Measurements from ENCODE around the gene RFC2.

Gene RFC2

GRCh38 chr7:74182453-74183090 lies 71.6 kb downstream of the RFC2 start:
- Histone ChIP-seq H3K36me3 (ENCODE audit: control insufficient read depth, insufficient read depth, low read length, severe bottlenecking) (peaks cover 17% of the 10 kb centered on the region), H3K9ac (ENCODE audit: low read length) (no peak overlapping the region), H3K9me3 (ENCODE audit: control insufficient read depth, low read length) (no peaks in the 10 kb centered on the region), H3K27me3 (replicated peaks; ENCODE audit: control insufficient read depth, insufficient read depth, low read length) (no peaks in the 10 kb centered on the region), H3K4me1 (ENCODE audit: control insufficient read depth, insufficient read depth, low read length) (peaks cover 71% of the 10 kb centered on the region), H3K4me3 (ENCODE audit: low read length) (no peak overlapping the region)
- DNase-seq (ENCODE audit: low read depth) = no peak

- DNase-seq (ENCODE audit: low read depth) = no peak
- Histone ChIP-seq H3K4me3 (ENCODE audit: low read length) (no peak overlapping the region), H3K4me1 (ENCODE audit: control insufficient read depth, insufficient read depth, low read length) (peaks cover 75% of the 10 kb centered on the region), H3K9me3 (ENCODE audit: control insufficient read depth, low read length) (no peaks in the 10 kb centered on the region), H3K27me3 (replicated peaks; ENCODE audit: control insufficient read depth, insufficient read depth, low read length) (no peaks in the 10 kb centered on the region), H3K9ac (ENCODE audit: low read length) (no peak overlapping the region), H3K36me3 (ENCODE audit: control insufficient read depth, insufficient read depth, low read length, severe bottlenecking) (peaks cover 13% of the 10 kb centered on the region)
Measured at GRCh38 chr7:74181821-74182220, 72.4 kb downstream of the RFC2 start.
